DMS153 treated with DMSO at 0.1 percent for 48 hours (cell line): ENCODE data around the gene OXNAD1.
"Not testable (repeated sequence)": the region's sequence is repeated elsewhere in the genome, so short reads cannot be mapped to it uniquely, and the experiment has no call there.

Experiments
- DNase-seq: peaks from one replicate; lab custom pipeline; 2025; ENCODE audit not compliant: unreplicated experiment; lab: John Stamatoyannopoulos, UW

OXNAD1 gene

GRCh38 chr3:16302082-16302631, 37.1 kb downstream of the OXNAD1 start:
- no peak for DNase-seq

GRCh38 chr3:16303037-16303575, 38.1 kb downstream of the OXNAD1 start:
- DNase-seq = no peak

- no peak for DNase-seq
Observed at GRCh38 chr3:16304061-16305010, 39.3 kb downstream of the OXNAD1 start.

GRCh38 chr3:16305111-16305541, 40.1 kb downstream of the OXNAD1 start:
- no peak for DNase-seq

GRCh38 chr3:16307832-16308531, 43.0 kb downstream of the OXNAD1 start:
- DNase-seq = no peak

- DNase-seq = no peak
Observed at GRCh38 chr3:16308727-16309126, 43.7 kb downstream of the OXNAD1 start.

GRCh38 chr3:16309558-16309957, 44.5 kb downstream of the OXNAD1 start:
- no peak for DNase-seq

GRCh38 chr3:16310486-16310885, 45.5 kb downstream of the OXNAD1 start:
- not testable (repeated sequence) for DNase-seq

- no peak for DNase-seq
Observed at GRCh38 chr3:16311960-16312451, 47.0 kb downstream of the OXNAD1 start.

- DNase-seq = no peak
Observed at GRCh38 chr3:16313886-16314645, 49.1 kb downstream of the OXNAD1 start.

GRCh38 chr3:16315623-16316022, 50.6 kb downstream of the OXNAD1 start:
- DNase-seq = no peak

GRCh38 chr3:16316396-16316795, 51.4 kb downstream of the OXNAD1 start:
- no peak for DNase-seq

GRCh38 chr3:16316847-16317560, 52.0 kb downstream of the OXNAD1 start:
- DNase-seq = no peak

GRCh38 chr3:16317561-16317945, 52.5 kb downstream of the OXNAD1 start:
- no peak for DNase-seq

- no peak for DNase-seq
Observed at GRCh38 chr3:16318176-16318575, 53.2 kb downstream of the OXNAD1 start.

GRCh38 chr3:16319307-16319706, 54.3 kb downstream of the OXNAD1 start:
- no peak for DNase-seq

- no peak for DNase-seq
Observed at GRCh38 chr3:16319723-16320122, 54.7 kb downstream of the OXNAD1 start.

GRCh38 chr3:16320711-16321110, 55.7 kb downstream of the OXNAD1 start:
- no peak for DNase-seq

- no peak for DNase-seq
Observed at GRCh38 chr3:16322189-16322588, 57.2 kb downstream of the OXNAD1 start.

- DNase-seq = no peak
Observed at GRCh38 chr3:16323737-16324136, 58.7 kb downstream of the OXNAD1 start.
